GM19240 (cell line): ENCODE results near the gene SLC9A7.

ENCODE experiments used
- DNase-seq: peaks from one replicate; pipeline ENCODE4 v3.0.0; 2011; ENCODE audit warnings: low spot score; ENCODE audit not compliant: insufficient read length

Gene SLC9A7

DNA sequence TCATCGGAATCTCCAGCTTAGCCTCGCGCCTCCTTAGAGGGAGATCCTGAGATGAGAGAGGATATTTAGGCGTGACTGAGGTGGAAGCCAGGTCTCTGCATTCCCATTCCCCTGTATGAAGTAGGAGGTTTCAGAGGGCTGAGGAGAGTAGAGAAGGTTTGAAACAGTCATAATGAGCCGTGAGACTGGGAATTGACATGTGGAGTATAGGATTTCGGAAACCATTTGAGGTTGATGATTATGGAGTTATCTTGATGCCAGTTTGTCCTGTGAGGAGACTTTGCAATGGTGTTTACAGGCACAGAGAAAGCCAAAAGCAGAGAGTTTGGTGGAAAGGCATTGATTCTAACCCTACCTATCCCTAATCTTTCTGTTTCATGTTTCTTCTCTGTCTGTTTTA is 183.3 kb downstream of the SLC9A7 start:
- DNase-seq = no peak

DNA sequence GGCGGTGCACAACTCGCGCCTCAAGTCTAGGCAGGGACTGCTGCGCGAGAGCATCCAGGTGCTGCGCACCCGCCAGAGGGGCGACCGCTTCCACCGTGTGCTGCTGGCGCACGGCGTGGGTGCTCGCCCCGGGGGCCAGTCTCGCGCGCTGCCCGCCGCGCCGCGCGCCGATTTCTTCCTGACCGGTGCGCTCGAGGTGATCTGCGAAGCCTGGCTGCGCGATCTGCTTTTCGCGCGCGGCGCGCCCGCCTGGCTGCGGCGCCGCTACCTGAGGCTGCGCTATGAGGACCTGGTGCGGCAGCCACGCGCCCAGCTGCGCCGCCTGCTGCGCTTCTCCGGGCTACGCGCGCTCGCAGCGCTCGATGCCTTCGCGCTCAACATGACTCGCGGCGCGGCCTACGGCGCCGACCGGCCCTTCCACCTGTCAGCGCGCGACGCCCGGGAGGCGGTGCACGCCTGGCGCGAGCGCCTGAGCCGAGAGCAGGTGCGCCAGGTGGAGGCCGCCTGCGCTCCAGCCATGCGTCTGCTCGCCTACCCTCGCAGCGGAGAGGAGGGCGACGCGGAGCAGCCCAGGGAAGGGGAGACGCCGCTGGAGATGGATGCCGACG is 184.0 kb downstream of the SLC9A7 start:
- DNase-seq = no peak

GRCh38 chrX:46573892-46574773 is 184.8 kb downstream of the SLC9A7 start:
- no peak for DNase-seq

GRCh38 chrX:46573331-46573891 is 185.5 kb downstream of the SLC9A7 start, which contains the start of gene CHST7:
Gene CHST7 (plus strand): TSS chrX:46573765. CDS start chrX:46573932, 167 bp downstream.
- no peak for DNase-seq

GRCh38 chrX:46572340-46572936 is 186.5 kb downstream of the SLC9A7 start:
- DNase-seq = no peak

GRCh38 chrX:46571423-46572339 is 187.2 kb downstream of the SLC9A7 start:
- no peak for DNase-seq

DNA sequence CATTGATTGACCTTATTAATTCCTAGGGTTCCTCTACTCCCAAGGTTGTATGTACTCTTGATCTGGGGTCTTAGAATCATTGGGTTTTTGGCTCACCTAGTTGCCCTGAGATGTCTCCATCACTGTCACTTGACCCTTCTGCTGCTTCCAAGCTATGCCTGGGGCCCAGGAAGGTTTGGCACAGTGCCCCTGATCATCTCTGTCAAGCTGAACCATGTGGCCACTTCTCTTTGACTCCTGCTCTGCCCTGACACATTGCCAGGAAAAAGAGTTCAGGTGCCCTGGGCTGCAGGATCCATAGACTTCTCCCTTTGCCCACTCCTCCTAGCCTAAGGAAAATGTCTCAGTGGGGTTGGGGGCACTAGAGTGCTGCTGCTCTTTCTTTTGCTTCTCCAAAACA is 189.3 kb downstream of the SLC9A7 start:
- DNase-seq = no peak

DNA sequence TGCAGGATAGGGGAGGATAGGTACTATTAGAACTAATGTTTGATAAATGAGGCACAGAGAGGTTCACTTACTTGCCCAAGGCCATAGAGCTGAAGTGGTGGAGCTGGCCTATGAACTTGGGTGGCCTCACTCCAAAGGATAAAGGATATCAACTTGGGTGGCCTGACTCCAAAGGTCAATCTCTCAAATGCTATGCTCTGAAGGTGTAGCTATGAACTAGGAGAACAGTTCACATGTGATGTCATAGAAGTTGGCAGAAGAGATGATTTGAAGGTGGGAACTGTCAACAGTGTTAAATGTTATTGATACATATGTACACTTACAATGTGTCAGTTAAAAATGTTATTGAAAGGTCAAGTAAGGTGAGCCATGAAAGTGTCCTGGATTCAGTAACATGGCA is 191.5 kb downstream of the SLC9A7 start:
- no peak for DNase-seq

DNA sequence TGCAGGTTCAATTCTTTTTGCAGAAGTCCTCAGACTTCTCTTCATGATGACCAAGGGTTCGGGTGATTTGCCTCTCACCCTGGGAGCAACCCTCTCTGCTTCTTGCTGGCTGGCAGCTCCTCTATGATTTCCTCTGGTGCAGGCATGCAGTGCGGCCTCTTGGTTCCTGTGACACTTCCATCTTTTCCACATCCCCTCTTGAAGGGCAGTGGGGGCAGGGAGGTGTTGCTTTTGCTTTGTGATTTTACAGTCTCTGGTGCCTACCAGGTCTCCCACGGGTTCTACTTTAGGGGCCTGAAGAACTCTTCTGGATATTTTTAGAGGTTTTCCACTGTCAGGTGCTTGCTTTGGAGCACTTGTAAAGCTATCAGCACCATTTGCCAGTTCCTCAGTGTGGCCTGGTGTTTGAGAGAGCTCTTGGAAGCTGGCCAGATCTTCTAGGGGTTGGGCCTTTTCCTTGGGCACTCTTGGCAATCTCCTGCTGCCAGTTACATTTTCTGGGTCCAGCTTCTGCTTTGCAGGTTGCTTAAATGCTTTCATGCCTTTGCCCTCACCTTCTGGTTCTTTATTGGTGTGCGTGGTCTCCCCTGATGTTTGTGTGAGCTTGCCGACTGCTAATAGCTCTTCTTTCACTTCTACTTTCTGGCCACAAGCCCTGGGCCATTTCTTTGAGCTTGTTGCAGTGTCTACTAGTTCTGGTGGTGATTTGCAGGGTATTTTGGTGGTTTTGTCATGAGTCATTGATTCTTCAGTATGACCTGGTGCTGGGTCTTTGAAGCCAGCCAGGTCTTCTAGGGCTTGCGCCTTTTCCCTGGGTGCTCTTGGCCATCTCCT is 196.9 kb downstream of the SLC9A7 start:
- peak; percentile 38 for DNase-seq

DNA sequence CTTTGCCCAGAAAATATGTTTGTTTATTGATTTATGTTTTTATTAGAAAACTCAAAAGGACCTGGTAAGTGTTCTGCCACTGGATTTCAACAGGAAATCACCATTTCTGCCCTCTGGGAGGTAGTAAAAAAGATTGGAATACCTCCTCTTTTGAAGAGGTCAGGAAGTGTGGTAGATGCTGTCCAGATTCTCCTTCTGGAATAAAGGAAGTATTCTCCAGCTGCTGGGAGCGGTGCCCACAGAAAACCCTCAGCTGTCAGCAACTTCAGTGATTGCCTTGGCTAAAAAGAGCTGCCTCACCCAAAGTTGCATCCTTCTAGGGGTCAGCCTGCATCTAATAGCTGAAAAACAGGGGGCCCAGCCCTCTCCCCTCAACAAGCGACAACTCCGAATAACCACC is 199.9 kb downstream of the SLC9A7 start:
- DNase-seq = no peak

- DNase-seq = no peak
These were observed 204.0 kb downstream of the SLC9A7 start for GRCh38 chrX:46554942-46555341.

DNA sequence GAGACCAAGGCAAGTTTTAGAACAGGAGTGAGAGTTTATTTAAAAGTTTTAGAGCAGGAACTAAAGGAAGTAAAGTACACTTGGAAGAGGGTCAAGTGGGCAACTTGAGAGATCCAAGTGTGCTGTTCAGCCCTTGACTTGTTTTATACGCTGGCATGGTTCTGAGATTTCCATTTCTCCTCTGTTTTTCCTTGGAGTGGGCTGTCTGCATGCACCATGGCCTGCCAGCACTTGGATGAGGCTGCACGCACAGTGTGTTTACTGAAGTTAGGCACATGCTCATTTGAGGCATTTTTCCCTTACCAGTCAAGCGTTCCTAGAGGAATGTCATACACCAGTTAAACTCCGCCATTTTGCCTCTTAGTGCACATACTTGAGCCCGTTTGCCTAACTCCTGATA is 205.0 kb downstream of the SLC9A7 start:
- DNase-seq = no peak

DNA sequence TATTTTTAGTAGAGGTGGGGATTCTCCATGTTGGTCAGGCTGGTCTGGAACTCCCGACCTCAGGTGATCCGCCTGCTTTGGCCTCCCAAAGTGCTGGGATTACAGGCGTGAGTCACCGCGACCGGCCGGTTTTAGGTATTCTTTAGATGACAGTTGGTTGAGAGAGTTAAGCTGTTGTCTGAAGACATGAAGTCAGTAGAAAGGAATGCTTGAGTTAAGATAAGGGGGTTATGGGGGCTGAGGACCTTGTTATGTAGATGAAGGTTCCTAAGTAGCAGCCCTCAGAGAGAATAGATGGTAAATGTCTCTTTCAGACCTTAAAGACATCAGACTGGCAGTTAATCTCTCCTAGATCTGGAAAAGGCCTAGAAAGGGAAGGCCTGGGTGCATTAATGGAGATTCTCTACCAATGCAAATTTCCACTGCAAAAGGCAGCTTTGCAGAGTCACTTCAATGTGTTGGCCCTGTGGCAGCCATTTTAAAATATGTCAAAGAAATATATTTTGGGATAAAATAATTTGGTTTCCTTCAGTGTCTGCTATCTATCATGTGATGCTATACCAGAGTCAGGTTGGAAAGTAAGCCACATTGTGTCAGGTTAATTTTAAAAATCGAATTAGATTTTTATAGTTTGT is 207.3 kb downstream of the SLC9A7 start:
- no peak for DNase-seq

GRCh38 chrX:46549914-46550313 is 209.0 kb downstream of the SLC9A7 start:
- DNase-seq = no peak
